Erythroblast (primary cell): Measurements from ENCODE around the gene DGKD.

Source experiments
- GATA1 ChIP-seq: IDR thresholded peaks from 2 replicates; pipeline ENCODE4 v1.6.1; 2011; ENCODE audit warnings: low read depth, mild to moderate bottlenecking, control low read depth, low read length, moderate library complexity
- POLR2A ChIP-seq: IDR thresholded peaks from 2 replicates; pipeline ENCODE4 v1.6.1; 2011; ENCODE audit warnings: mild to moderate bottlenecking, low read length

DNA sequence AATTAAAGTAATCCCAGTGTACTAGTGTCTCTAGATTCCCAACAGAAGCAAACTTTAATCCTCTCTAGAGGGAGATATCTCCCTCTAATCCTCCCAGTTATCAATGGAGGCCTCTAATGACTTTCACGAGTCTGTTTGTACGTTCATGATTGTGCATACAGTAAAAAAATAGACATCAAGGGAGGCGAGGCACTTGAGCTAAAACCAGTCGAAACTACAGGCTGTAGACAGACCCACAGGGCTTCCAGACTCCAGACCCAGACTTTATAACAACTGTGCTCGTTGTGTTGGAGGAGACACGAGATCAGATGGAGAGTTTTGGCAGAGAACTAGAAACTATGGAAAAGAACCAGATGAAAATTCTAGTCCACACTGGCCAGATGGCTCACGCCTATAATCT, 7.0 kb downstream of the DGKD start:
- TF ChIP-seq POLR2A (no peak), GATA1 (no peak)
